ENCODE results near the gene NPC1. TPM values are rescaled to one million over a fixed set of nuclear protein-coding genes. Genes with fewer than 3 reads are reported as not detected.

Gene NPC1
- total RNA-seq, 1 donor from 2014 or later: 42.4 TPM

DNA sequence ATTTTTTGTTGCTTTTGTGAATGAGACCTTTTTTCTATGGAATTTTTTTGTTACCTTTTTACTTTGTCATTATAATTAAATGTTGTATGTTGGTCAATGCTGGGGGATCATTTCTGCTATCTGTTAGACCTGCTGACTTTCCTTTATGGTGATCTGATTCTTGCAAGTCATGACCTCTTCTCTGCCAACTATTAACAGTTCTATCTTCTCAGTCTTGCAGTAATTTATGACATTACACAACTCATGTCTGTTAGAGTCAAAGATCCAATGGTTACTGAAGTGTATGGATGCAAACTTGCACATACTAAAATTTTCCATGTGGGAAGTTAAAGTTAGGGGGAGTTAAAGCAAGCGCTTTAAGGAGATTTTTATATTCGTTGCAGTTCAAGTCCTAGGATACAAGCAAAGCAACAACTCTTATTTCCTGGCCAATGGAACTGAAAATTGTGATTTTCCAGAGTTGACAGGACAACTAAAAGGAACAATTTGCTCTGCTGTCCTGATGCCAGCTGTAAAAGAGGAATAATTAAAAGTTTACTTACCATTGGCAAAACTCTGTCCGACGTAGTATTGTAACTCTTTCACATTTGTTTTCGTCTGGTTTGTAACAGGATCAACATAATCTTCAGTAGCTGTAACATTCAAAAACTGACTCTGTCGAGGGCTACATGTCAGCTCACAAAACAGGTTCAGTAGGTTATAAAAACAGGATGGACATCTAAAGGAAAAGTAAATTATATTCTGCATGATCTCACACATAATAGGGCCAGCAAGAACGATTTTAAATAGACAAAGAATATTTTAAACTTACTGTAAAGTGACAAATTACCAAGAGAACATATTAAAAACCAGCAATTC lies 17.8 kb downstream of the NPC1 start:
- DNase-seq (ENCODE audit: low read depth) (no peak), FAIRE-seq (no peak)
- no peak for TF ChIP-seq EZH2 (IDR thresholded peaks at IDR 0.05; ENCODE audit: insufficient read depth, low read length)
- TF ChIP-seq, protein P1, sequence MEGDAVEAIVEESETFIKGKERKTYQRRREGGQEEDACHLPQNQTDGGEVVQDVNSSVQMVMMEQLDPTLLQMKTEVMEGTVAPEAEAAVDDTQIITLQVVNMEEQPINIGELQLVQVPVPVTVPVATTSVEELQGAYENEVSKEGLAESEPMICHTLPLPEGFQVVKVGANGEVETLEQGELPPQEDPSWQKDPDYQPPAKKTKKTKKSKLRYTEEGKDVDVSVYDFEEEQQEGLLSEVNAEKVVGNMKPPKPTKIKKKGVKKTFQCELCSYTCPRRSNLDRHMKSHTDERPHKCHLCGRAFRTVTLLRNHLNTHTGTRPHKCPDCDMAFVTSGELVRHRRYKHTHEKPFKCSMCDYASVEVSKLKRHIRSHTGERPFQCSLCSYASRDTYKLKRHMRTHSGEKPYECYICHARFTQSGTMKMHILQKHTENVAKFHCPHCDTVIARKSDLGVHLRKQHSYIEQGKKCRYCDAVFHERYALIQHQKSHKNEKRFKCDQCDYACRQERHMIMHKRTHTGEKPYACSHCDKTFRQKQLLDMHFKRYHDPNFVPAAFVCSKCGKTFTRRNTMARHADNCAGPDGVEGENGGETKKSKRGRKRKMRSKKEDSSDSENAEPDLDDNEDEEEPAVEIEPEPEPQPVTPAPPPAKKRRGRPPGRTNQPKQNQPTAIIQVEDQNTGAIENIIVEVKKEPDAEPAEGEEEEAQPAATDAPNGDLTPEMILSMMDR (IDR thresholded peaks at IDR 0.05; ENCODE audit: insufficient read depth, low read depth, low read length): no peak
- H2AFZ ChIP-seq (ENCODE audit: low read depth, low read length): no peak overlapping the region
- Mint-ChIP-seq H3K4me1 (ENCODE audit: low read depth, unreplicated experiment) (peaks cover 8% of the 10 kb centered on the region), H3K9me3 (ENCODE audit: unreplicated experiment) (no peaks in the 10 kb centered on the region), H3K36me3 (ENCODE audit: low read depth, unreplicated experiment) (peaks cover 15% of the 10 kb centered on the region), H3K4me3 (ENCODE audit: unreplicated experiment) (no peak overlapping the region), H3K27me3 (ENCODE audit: low read depth, unreplicated experiment) (no peaks in the 10 kb centered on the region), H3K27ac (ENCODE audit: unreplicated experiment) (no peak overlapping the region)
- H4K20me1 ChIP-seq (ENCODE audit: insufficient read depth, low read length): peaks cover 18% of the 10 kb centered on the region
- no peak overlapping the region for H3K4me2 ChIP-seq (ENCODE audit: low read length)
- H3K27ac ChIP-seq (ENCODE audit: low read depth, low read length): no peak overlapping the region
- no peak overlapping the region for H3K4me3 ChIP-seq (ENCODE audit: insufficient read depth, low read depth, low read length)
- no peak overlapping the region for H3K9ac ChIP-seq (ENCODE audit: low read length)
- H3K27me3 ChIP-seq (ENCODE audit: insufficient read depth, low read length): no peaks in the 10 kb centered on the region
- H3K79me2 ChIP-seq (ENCODE audit: insufficient read depth, low read length): peaks cover 3% of the 10 kb centered on the region
- H3K4me1 ChIP-seq (ENCODE audit: insufficient read depth, low read length): no peaks in the 10 kb centered on the region
- peaks cover 44% of the 10 kb centered on the region for H3K36me3 ChIP-seq (ENCODE audit: insufficient read depth, low read length)
- no peaks in the 10 kb centered on the region for H3K9me3 ChIP-seq (ENCODE audit: insufficient read depth, low read depth, low read length)

DNA sequence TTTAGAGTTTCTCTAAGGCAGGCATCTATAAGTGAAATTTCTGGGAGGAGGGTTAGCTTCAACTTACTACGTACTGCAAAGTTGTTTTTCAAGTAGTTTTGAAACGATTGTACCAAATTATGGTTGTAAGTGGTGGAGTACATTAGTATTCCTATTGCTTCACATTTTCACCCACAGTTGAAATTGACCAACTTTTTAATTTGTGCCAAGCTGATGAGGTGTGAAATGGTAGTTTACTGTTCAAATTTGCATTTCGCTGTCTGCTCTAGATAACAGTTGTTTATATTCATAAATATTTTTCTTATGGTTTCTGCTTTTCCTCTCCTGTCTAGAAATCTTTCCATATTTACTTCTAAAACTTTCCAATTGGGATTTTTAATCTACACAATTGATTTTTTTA lies 18.6 kb downstream of the NPC1 start:
- no peak overlapping the region for H3K4me2 ChIP-seq (ENCODE audit: low read length)
- H3K27ac Mint-ChIP-seq (ENCODE audit: unreplicated experiment): no peak overlapping the region
- H3K4me3 ChIP-seq (ENCODE audit: insufficient read depth, low read depth, low read length): no peak overlapping the region
- peaks cover 15% of the 10 kb centered on the region for H3K36me3 Mint-ChIP-seq (ENCODE audit: low read depth, unreplicated experiment)
- H2AFZ ChIP-seq (ENCODE audit: low read depth, low read length): no peak overlapping the region
- H3K27me3 ChIP-seq (ENCODE audit: insufficient read depth, low read length): no peaks in the 10 kb centered on the region
- FAIRE-seq (no peak), DNase-seq (ENCODE audit: low read depth) (no peak)
- H3K27ac ChIP-seq (ENCODE audit: low read depth, low read length): no peak overlapping the region
- H3K27me3 Mint-ChIP-seq (ENCODE audit: low read depth, unreplicated experiment): no peaks in the 10 kb centered on the region
- peaks cover 4% of the 10 kb centered on the region for H3K4me1 Mint-ChIP-seq (ENCODE audit: low read depth, unreplicated experiment)
- H3K79me2 ChIP-seq (ENCODE audit: insufficient read depth, low read length): no peaks in the 10 kb centered on the region
- H3K36me3 ChIP-seq (ENCODE audit: insufficient read depth, low read length): peaks cover 36% of the 10 kb centered on the region
- no peaks in the 10 kb centered on the region for H3K9me3 Mint-ChIP-seq (ENCODE audit: unreplicated experiment)
- peaks cover 17% of the 10 kb centered on the region for H4K20me1 ChIP-seq (ENCODE audit: insufficient read depth, low read length)
- H3K9ac ChIP-seq (ENCODE audit: low read length): no peak overlapping the region
- no peaks in the 10 kb centered on the region for H3K9me3 ChIP-seq (ENCODE audit: insufficient read depth, low read depth, low read length)
- TF ChIP-seq EZH2 (IDR thresholded peaks at IDR 0.05; ENCODE audit: insufficient read depth, low read length): no peak
- TF ChIP-seq, protein P1 (IDR thresholded peaks at IDR 0.05; ENCODE audit: insufficient read depth, low read depth, low read length): no peak
- no peak overlapping the region for H3K4me3 Mint-ChIP-seq (ENCODE audit: unreplicated experiment)
- peaks cover 3% of the 10 kb centered on the region for H3K4me1 ChIP-seq (ENCODE audit: insufficient read depth, low read length)

Data from astrocyte (in vitro differentiated cells and primary cell).